Transverse colon (tissue), 4 donors: ENCODE results near the gene NMB. TPM values are rescaled to one million over a fixed set of nuclear protein-coding genes. Genes with fewer than 3 reads are reported as not detected.

Source experiments
- DNase-seq: peaks from one replicate; pipeline ENCODE4 v3.0.0-alpha.2; 2019
- H3K27ac ChIP-seq, 4 donors: fragments of 200-600 bp; sonication (generic); 2 replicates each; pipeline ENCODE4 v1.5.1; 2016 to 2018; ENCODE audit warnings: inconsistent platforms in 4 of 4
- H3K27me3 ChIP-seq: fragments of 200-600 bp; sonication (generic); 2 replicates; pipeline ENCODE4 v1.5.1; 2017; ENCODE audit warnings: inconsistent platforms
- H3K36me3 ChIP-seq, 4 donors: fragments of 200-600 bp; sonication (generic); 2 replicates each; pipeline ENCODE4 v1.5.1; 2017 to 2019; ENCODE audit warnings: inconsistent platforms in 4 of 4
- H3K4me1 ChIP-seq, 4 donors: fragments of 200-600 bp; sonication (generic); 2 replicates each; pipeline ENCODE4 v1.5.1; 2017 to 2020; ENCODE audit warnings: inconsistent platforms in 4 of 4
- H3K4me3 ChIP-seq, 4 donors: fragments of 200-600 bp; sonication (generic); 1 replicate in 1 of 4; 2 replicates in 3 of 4; pipeline versions ENCODE4 v1.5.1 to v1.6.1; 2017 to 2019; ENCODE audit warnings: inconsistent platforms in 4 of 4
- H3K9me3 ChIP-seq, 2 donors: fragments of 200-600 bp; sonication (generic); 2 replicates each; pipeline ENCODE4 v1.5.1; 2017 to 2019; ENCODE audit warnings: inconsistent platforms in 2 of 2
- CTCF ChIP-seq, 5 experiments: fragments of 200-600 bp in 3 of 5; fragments of 450-650 bp in 2 of 5; sonication (generic) in 3 of 5; IDR thresholded peaks; 1 replicate in 2 of 5; 2 replicates in 3 of 5; pipeline ENCODE4 v1.5.1; 2016 to 2017; ENCODE audit warnings: antibody characterized with exemption in 5 of 5, inconsistent platforms in 3 of 5, mild to moderate bottlenecking in 2 of 5, moderate library complexity in 1 of 5
- EP300 ChIP-seq: sonication (generic); formaldehyde crosslinking; IDR thresholded peaks from one replicate; pipeline ENCODE4 v1.6.1; 2017; ENCODE audit warnings: antibody characterized with exemption, low read depth
- POLR2A ChIP-seq: fragments of 450-650 bp; IDR thresholded peaks from one replicate; pipeline ENCODE4 v1.6.1; 2016; ENCODE audit warnings: antibody characterized with exemption, mild to moderate bottlenecking, moderate library complexity
- POLR2AphosphoS5 ChIP-seq, 3 donors: sonication (generic); formaldehyde crosslinking; IDR thresholded peaks; one replicate each; pipeline ENCODE4 v1.6.1; 2016; ENCODE audit warnings: antibody characterized with exemption in 3 of 3
- WGBS, 2 donors: methylation state at CpG; one replicate each; pipeline ENCODE4 v1.1.5; 2018; ENCODE audit warnings: low coverage in 1 of 2; 5-methylcytosine and 5-hydroxymethylcytosine counted together
- in situ Hi-C, 4 donors: fragments of 200-750 bp; cut with MboI; loops; one replicate each; pipeline versions ENCODE4 v1.15.0 to v1.15.1; 2017; ENCODE audit warnings: low sequenced_read_pairs in 3 of 4, low pct_ligation_motif_present in 1 of 4, low pct_unique_long_range_greater_than_20kb in 1 of 4
- intact Hi-C: fragments of 100-400 bp; cut with DNase I; formaldehyde crosslinking; loops from one replicate; pipeline ENCODE4 v1.15.1; 2023; ENCODE audit warnings: low total_unique reads
- total RNA-seq, 4 donors: library from RNA; depleted of rRNA; stranded (reverse); fragments of >200 nt; gene quantifications; one replicate each; pipeline ENCODE4 v1.1.0, GENCODE V29; 2016

The NMB gene
- total RNA-seq, 4 donors from 2014 or later: 2.3 to 2.4 TPM; not detected in 2

GRCh38 chr15:84624359-84624758 lies 33.6 kb downstream of the NMB start:
- no peak for DNase-seq
- intact Hi-C loops (no loop called here), in situ Hi-C loops (no loop called here)
- Histone ChIP-seq H3K27ac (no peak overlapping the region), H3K27me3 (no peaks in the 10 kb centered on the region), H3K4me1 (no peaks in the 10 kb centered on the region), H3K4me3 (no peak overlapping the region), H3K36me3 (peaks cover 0 to 35% (median 8%) of the 10 kb centered on the region in 4 donors), H3K9me3 (peaks cover 15 to 25% of the 10 kb centered on the region in 2 donors)
- 80 to 93% methylated on average over 3 to 7 of the region's 7 CpGs for WGBS, 2 donors
- TF ChIP-seq EP300: no peak
- TF ChIP-seq POLR2AphosphoS5 (IDR thresholded peaks at IDR 0.05): no peak
- no peak for TF ChIP-seq CTCF (IDR thresholded peaks at IDR 0.05)
- TF ChIP-seq POLR2A: no peak

DNA sequence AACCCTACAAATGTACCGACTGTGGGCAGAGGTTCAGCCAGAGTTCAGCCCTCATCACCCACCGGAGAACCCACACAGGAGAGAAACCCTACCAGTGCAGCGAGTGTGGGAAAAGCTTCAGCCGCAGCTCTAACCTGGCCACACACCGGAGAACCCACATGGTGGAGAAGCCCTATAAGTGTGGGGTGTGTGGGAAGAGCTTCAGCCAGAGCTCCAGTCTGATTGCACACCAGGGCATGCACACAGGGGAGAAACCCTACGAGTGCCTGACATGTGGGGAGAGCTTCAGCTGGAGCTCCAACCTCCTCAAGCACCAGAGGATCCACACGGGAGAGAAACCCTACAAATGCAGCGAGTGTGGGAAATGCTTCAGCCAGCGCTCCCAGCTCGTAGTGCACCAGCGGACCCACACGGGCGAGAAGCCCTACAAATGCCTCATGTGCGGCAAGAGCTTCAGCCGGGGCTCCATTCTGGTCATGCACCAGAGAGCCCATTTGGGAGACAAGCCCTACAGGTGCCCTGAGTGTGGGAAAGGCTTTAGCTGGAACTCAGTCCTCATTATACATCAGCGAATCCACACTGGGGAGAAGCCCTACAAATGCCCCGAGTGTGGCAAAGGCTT lies 36.5 kb downstream of the NMB start:
- intact Hi-C loops: no loop called here
- Histone ChIP-seq H3K36me3 (peaks cover 0 to 35% (median 8%) of the 10 kb centered on the region in 4 donors), H3K27me3 (no peaks in the 10 kb centered on the region), H3K9me3 (peaks cover 15 to 25% of the 10 kb centered on the region in 2 donors), H3K27ac (no peak overlapping the region), H3K4me1 (no peaks in the 10 kb centered on the region), H3K4me3 (no peak overlapping the region)
- TF ChIP-seq EP300 (no peak), POLR2A (no peak), POLR2AphosphoS5 (IDR thresholded peaks at IDR 0.05) (no peak), CTCF (IDR thresholded peaks at IDR 0.05) (no peak)
- DNase-seq: no peak
- in situ Hi-C loops: no loop called here
- 98% methylated on average over 17 of the region's 17 CpGs; no CpG with 5 or more reads in 1 of the 2 donors for WGBS, 2 donors

- no peak for TF ChIP-seq EP300
- no peak for TF ChIP-seq CTCF (IDR thresholded peaks at IDR 0.05)
- no peak for TF ChIP-seq POLR2A
- no peak for TF ChIP-seq POLR2AphosphoS5 (IDR thresholded peaks at IDR 0.05)
- Histone ChIP-seq H3K9me3 (peaks cover 15 to 25% of the 10 kb centered on the region in 2 donors), H3K36me3 (peaks cover 0 to 35% (median 8%) of the 10 kb centered on the region in 4 donors), H3K4me3 (no peak overlapping the region), H3K27me3 (no peaks in the 10 kb centered on the region), H3K4me1 (no peaks in the 10 kb centered on the region), H3K27ac (no peak overlapping the region)
- no peak for DNase-seq
- in situ Hi-C loops (no loop called here), intact Hi-C loops (no loop called here)
- WGBS, 2 donors: 95 to 96% methylated on average over 4 to 8 of the region's 8 CpGs
Observed at GRCh38 chr15:84620626-84621025, 37.4 kb downstream of the NMB start.

DNA sequence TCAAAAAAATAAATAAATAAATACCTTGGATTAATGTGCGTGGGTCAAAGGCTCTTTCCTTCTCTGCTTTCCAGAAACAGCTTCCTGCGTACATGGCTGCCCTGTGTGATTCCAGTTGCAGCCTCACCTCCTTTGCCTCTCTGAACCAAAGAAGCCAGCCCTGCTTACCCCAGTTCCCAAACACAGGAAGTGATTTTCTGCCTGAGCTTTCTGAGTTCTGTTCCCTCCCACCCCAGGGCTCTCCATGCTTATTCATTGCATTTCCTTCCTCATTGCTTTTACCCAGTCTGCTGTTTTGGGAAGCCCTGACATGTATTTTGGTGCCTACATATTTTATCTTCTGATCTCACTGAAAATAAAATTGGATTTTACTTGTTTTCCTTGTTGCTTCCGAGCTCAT lies 41.8 kb downstream of the NMB start:
- intact Hi-C loops (no loop called here), in situ Hi-C loops (no loop called here)
- TF ChIP-seq POLR2AphosphoS5 (IDR thresholded peaks at IDR 0.05) (no peak), POLR2A (no peak), EP300 (no peak), CTCF (IDR thresholded peaks at IDR 0.05) (no peak)
- no peaks in the 10 kb centered on the region for H3K27me3 ChIP-seq
- peaks cover 5 to 10% of the 10 kb centered on the region in 2 donors for H3K9me3 ChIP-seq
- H3K27ac ChIP-seq: peak overlapping the region in 1 of 4 donors; percentile 2
- WGBS, 2 donors: 84 to 89% methylated on average over 3 of the region's 3 CpGs
- H3K4me3 ChIP-seq: no peak overlapping the region
- no peaks in the 10 kb centered on the region for H3K4me1 ChIP-seq
- DNase-seq: no peak
- peaks cover 0 to 13% (median 4%) of the 10 kb centered on the region in 4 donors for H3K36me3 ChIP-seq
